ENCODE measurements around the gene UBE3D.

The UBE3D gene

GRCh38 chr6:82843291-82843885 is 222.3 kb downstream of the UBE3D start:
- TF ChIP-seq CTCF (conservative IDR thresholded peaks at IDR 0.05) (no peak), ZFX (IDR thresholded peaks at IDR 0.05) (no peak)
- no peak overlapping the region for H3K27ac ChIP-seq

GRCh38 chr6:82842721-82843120 is 222.9 kb downstream of the UBE3D start:
- no peak for TF ChIP-seq ZFX (IDR thresholded peaks at IDR 0.05)
- no peak for TF ChIP-seq CTCF (conservative IDR thresholded peaks at IDR 0.05)
- no peak overlapping the region for H3K27ac ChIP-seq
